Caki2 (cell line): ENCODE measurements around the gene DCTPP1. TPM values are rescaled to one million over a fixed set of nuclear protein-coding genes. Genes with fewer than 3 reads are reported as not detected.
"Not testable (repeated sequence)": the region's sequence is repeated elsewhere in the genome, so short reads cannot be mapped to it uniquely, and the experiment has no call there.

Experiments
- DNase-seq: peaks from one replicate; pipeline ENCODE4 v3.0.0-alpha.2; 2015; ENCODE audit warnings: low read depth
- in situ Hi-C: cut with HindIII; loops from 2 replicates; pipeline ENCODE4 v1.10.0; 2016; ENCODE audit warnings: low sequenced_read_pairs, low pct_unique_long_range_greater_than_20kb, mixed read lengths
- total RNA-seq: library from RNA; depleted of rRNA; stranded (reverse); fragments of >200 nt; shearing (Covaris generic); gene quantifications from 2 replicates; pipeline ENCODE4 v1.2.3, GENCODE V29; 2014; ENCODE audit warnings: low replicate concordance

DCTPP1 gene
- total RNA-seq, 1 experiment from 2014 or later, result 164 TPM

DNA sequence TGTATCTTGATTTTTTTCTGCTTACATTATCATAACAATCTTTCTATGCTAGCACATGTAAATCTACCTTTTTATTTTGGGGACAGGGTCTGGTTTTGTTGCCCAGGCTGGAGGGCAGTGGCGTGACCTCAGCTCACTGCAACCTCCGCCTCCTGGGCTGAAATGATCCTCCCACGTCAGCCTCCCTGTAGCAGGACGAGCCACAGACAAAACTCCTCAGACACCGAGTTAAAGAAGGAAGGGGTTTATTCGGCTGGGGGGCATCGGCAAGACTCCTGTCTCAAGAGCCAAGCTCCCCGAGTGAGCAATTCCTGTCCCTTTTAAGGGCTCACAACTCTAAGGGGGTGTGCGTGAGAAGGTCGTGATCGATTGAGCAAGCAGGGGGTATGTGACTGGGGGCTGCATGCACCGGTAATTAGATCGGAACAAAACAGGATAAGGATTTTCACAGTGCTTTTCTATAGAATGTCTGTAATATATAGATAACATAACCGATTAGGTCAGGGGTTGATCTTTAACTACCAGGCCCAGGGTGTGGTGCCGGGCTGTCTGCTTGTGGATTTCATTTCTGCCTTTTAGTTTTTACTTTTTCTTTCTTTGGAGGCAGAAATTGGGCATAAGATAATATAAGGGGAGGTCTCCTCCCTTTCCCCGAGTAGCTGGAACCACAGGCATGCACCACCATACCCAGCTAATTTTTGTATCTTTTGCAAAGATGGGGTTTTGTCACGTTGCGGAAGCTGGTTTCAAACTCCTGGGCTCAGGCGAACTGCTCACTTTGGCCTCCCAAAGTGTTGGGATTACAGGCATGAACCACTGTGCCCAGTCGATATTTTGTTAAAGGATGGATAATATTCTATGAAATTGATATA is 23.1 kb upstream of the DCTPP1 start:
- in situ Hi-C loops, DNase-seq: not testable (repeated sequence)

DNA sequence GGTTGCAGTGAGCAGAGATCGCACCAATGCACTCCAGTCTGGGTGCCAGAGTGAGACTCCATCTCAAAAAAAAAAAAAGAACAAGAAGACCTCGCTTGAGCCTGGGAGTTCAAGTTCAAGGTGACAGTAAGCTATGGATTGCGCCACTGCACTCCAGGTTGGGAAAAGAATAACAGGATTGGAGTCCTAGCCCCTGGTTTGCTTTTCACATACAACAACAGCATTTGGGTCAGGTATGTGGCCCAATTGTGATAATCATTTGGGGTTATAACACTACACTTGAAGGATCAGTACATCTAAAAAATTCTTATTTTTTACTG is 19.2 kb upstream of the DCTPP1 start:
- DNase-seq, result no peak
- in situ Hi-C loops, result loop anchor here (10.0 kb wide), 1 partner anchor 66 kb away; no protein-coding TSS in a partner anchor

DNA sequence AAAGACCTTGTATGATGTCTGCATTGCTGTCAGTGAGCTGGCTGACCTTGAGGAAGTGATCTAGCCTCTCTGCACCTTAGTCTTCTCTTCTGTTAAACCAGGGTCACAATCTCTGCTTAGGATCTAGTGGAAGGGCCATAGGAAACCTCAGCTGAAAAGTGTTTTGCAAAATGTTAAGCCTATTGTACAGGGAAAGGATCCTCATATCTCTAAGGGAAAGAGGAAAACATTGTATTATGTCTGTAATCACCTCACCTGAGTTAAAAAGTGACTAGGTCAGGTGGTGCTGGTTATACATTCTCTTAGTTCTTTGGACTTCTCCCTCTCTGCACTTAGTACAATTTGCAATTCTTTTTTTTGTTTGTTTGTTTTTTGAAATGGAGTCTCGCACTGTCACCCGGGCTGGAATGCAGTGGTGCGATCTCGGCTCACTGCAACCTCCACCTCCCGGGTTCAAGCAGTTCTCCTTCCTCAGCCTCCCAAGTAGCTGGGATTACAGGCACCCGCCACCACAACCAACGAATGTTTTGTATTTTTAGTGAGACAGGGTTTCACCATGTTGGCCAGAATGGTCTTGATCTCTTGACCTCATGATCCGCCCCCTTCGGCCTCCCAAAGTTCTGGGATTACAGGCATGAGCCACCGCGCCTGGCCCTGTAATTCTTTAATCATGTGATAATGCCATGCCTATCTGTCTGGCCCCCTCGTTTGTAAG is 17.8 kb upstream of the DCTPP1 start:
- in situ Hi-C loops, result loop anchor here (10.0 kb wide), 1 partner anchor 67 kb away; no protein-coding TSS in a partner anchor
- DNase-seq, result peak; percentile 76

GRCh38 chr16:30446203-30446595 is 16.4 kb upstream of the DCTPP1 start:
- DNase-seq, result no peak
- in situ Hi-C loops, result loop anchor here (10.0 kb wide), 1 partner anchor 69 kb away; no protein-coding TSS in a partner anchor

DNA sequence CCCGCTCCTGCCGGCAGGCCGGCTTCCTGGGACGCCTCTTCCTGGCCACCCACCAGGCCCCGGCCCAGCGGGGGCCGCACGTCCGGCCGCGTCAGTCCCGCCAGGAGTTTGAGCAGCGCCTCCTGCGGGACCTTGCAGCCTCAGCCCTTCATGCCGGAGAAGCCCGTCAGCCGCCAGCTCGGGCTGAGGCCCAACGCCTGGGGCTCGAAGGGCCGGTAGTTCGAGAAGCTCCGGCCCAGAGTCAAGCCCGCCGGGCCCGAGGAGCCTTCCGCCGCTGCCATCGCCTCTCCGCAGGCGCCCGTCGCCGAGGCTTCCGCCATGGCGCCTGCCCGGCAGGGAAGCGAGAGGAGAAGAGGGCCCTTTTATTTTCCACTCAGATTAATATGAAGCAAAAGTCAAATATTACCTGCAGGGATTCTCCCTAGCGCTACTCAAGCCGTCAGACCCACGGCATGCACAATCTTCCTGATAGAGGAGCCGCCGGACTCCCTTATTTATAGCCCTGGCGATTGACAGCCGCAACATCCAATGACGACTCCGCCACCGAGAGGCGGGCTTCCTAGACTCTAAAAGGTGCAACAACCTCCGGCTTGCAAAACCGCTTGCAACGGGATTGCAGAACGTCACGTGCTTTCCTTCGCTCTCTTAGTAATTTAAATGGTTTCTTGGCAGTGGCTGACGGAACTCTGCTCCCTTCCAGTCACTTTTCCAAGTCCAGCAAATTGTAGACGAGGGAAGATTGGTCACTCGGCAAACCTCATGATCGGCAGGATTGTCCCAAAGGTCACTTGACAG is 15.8 kb upstream of the DCTPP1 start, which contains the start of gene SEPHS2:
TSS of gene SEPHS2 (minus strand) at position 467 of the 795 bp plus-strand sequence. CDS start at position 320, 147 bp downstream.
- peak; percentile 99 for DNase-seq
- in situ Hi-C loops, result loop anchor here (10.0 kb wide), 1 partner anchor 69 kb away; no protein-coding TSS in a partner anchor

DNA sequence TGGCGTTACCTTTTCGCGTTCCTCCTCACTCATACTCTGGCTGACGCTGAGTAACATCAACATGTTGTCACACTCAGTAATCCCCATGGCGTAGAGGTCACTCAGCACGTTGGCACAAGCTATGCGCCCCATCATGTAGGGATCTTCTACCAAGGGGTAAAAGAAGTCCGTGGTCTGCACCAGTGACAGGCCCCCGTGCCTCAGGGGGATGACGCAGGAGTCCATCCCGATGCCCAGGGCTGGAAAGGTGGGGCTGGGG is 15.2 kb upstream of the DCTPP1 start:
- in situ Hi-C loops, result loop anchor here (10.0 kb wide), 1 partner anchor 70 kb away; no protein-coding TSS in a partner anchor
- DNase-seq, result no peak

- in situ Hi-C loops, result loop anchor here (10.0 kb wide), 1 partner anchor 70 kb away; no protein-coding TSS in a partner anchor
- peak; percentile 16 for DNase-seq
These were observed 14.7 kb upstream of the DCTPP1 start for GRCh38 chr16:30444231-30445148.

- in situ Hi-C loops, result loop anchor here (10.0 kb wide), 1 partner anchor 71 kb away; no protein-coding TSS in a partner anchor
- DNase-seq, result no peak
These were observed 13.8 kb upstream of the DCTPP1 start for GRCh38 chr16:30443631-30444030.

DNA sequence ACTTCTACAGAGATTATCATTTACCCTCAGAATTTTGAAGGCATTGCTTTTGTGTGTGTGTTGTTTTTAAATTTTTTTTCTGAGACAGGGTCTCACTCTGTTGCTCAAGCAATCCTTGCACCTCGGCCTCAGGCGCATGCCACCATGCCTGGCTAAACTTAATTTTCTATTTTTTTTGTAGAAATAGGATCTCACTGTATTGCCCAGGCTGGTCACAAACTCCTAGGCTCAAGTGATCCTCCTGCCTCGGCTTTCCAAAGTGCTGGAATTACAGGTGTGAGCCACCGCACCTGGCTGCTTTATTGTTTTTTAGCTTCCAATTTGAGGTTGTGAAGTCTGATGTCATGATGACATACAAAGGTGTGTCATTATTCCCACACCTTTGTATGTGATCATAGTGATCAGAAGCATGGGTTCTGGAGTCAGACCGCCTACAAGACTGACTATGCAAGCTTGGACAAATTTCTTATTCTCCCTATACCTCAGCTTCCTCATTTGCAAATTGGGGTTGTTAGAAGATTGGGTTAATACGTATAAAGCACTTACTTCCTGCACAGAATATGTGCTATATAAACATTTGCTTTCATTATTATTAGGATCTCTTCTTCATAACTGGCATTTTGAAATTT is 10.0 kb upstream of the DCTPP1 start:
- in situ Hi-C loops, result loop anchor here (10.0 kb wide), 1 partner anchor 75 kb away; no protein-coding TSS in a partner anchor
- no peak for DNase-seq

- in situ Hi-C loops, result no loop called here
These were observed 9.0 kb upstream of the DCTPP1 start for GRCh38 chr16:30438835-30439234.

DNA sequence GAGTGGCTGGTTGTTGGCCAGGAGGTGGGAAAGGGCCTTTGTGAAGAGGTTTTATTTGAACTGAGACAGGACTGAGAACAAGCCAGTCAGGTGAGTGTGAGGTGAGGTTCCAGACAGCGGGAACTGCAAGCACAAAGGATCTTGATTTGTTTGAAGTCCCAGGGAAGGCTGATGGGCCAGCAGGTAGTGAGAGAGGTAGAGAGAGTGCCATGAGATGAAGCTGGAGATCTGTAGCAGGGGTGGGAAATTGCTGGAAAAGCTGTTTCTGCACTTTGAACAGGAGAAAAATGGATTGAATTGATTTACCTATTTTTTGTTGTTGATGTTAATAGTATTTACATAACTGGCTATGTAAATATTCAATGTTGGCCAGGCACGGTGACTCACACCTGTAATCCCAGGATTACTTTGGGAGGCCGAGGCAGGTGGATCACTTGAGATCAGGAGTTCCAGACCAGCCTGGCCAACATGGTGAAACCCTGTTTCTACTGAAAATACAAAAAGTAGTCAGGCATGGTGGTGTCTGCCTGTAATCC is 7.7 kb upstream of the DCTPP1 start:
- in situ Hi-C loops, result no loop called here
- DNase-seq, result no peak

More at GRCh38 chr16:30438835-30439234, 9.0 kb upstream of the DCTPP1 start:
- DNase-seq, result no peak

DNA sequence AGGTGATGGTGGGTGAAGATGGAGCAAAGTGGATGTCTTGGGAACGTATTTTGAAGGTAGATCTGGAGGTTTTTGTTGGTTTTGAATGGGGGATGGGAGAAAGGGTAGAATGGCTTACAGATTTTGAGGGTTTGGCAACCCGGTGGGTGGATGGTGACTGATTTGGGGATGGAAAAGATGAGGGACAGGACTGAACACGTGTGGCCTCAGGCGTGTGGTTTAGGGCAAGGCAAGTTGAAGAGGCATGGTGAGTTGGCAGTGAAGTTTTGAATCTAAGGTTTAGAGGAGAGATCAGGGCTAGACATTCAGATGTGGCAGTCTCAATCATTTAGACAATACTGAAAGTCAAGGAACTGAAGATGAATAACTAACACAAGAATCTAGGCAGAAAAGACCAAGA is 5.0 kb upstream of the DCTPP1 start:
- DNase-seq, result no peak
- in situ Hi-C loops, result no loop called here

DNA sequence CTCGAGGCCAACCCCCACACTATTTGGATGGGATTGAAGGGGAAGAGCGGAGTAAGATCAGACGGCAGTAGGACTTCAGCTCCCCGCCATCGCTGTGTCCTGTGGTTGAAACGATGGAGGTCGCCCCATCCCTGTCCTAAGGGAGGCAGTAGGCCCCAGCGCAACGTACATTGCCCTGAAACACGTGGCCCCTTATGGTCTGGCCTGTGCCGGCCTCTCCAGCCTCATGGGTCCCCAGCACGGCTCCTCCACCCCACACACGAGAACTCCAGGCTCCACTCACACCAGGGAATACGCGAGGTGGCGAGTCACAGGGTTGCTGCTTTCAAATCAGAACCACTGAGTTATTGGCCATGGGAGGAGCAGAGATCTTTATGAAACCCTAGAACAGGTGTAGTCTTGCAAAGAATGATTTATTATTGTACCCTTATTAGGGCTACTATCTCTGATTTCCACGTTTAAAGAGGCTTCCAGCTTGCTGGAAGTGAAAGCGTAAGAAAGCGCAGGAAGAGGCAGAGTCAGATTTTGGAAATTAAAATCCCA is 669 bp upstream of the DCTPP1 start:
- in situ Hi-C loops, result no loop called here
- no peak for DNase-seq

- no peak for DNase-seq
- in situ Hi-C loops, result no loop called here
These were observed 482 bp downstream of the DCTPP1 start for GRCh38 chr16:30429418-30429677.

GRCh38 chr16:30428055-30428454 is 1.8 kb downstream of the DCTPP1 start:
- no peak for DNase-seq
- in situ Hi-C loops, result no loop called here

DNA sequence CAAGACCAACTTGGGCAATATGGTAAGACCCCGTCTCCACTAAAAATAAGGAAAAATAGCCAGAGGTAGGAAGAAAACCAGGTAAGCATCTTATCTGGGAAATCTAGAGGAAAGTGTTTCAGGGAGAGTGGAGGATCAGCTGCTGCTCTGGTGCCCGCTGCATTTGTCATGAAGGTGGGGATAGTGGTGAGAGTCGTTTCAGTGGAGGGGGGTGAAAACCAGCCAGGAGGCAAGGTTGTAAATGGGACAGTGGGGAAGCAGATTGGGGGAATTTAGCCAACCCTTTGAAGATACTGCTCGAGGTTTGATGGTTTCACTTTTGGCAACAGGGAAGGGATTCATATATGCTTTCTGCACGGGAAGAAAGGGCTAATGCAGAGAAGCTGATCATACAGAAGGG is 8.8 kb downstream of the DCTPP1 start:
- DNase-seq, result no peak
- in situ Hi-C loops, result no loop called here
